H9 (cell line): Measurements from ENCODE around the gene ORMDL2. TPM values are rescaled to one million over a fixed set of nuclear protein-coding genes. Genes with fewer than 3 reads are reported as not detected.

ENCODE experiments used
- DNase-seq: peaks from one replicate; pipeline ENCODE4 v3.0.0-alpha.2; 2017
- H2AFZ ChIP-seq: one replicate; pipeline ENCODE4 v1.6.1; 2013; ENCODE audit warnings: mild to moderate bottlenecking, low read length, control low read depth, moderate library complexity
- H2AK5ac ChIP-seq: 2 replicates; pipeline ENCODE4 v1.6.1; 2013; ENCODE audit warnings: low read length, control low read depth, mixed read lengths; ENCODE audit not compliant: insufficient read length
- H2BK120ac ChIP-seq: one replicate; pipeline ENCODE4 v1.6.1; 2013; ENCODE audit warnings: low read depth, mild to moderate bottlenecking, low read length, control low read depth, inconsistent platforms; ENCODE audit not compliant: poor library complexity, severe bottlenecking
- H2BK12ac ChIP-seq: 2 replicates; pipeline ENCODE4 v1.6.1; 2013; ENCODE audit warnings: low read length, control low read depth, mixed read lengths, low read depth; ENCODE audit not compliant: insufficient read length
- H2BK15ac ChIP-seq: 2 replicates; pipeline ENCODE4 v1.6.1; 2013; ENCODE audit warnings: low read depth, low read length, control low read depth
- H2BK20ac ChIP-seq: one replicate; pipeline ENCODE4 v1.6.1; 2013; ENCODE audit warnings: low read depth, mild to moderate bottlenecking, low read length, control low read depth, inconsistent platforms; ENCODE audit not compliant: poor library complexity, severe bottlenecking
- H2BK5ac ChIP-seq: 2 replicates; pipeline ENCODE4 v1.6.1; 2013; ENCODE audit warnings: low read length, control low read depth, mixed read lengths; ENCODE audit not compliant: insufficient read length
- H3K14ac ChIP-seq: 2 replicates; pipeline ENCODE4 v1.6.1; 2013; ENCODE audit warnings: low read length, control low read depth; ENCODE audit not compliant: insufficient read depth
- H3K18ac ChIP-seq: 2 replicates; pipeline ENCODE4 v1.6.1; 2013; ENCODE audit warnings: low read depth, mild to moderate bottlenecking, mixed read lengths, low read length, control low read depth; ENCODE audit not compliant: insufficient read length
- H3K23ac ChIP-seq: 2 replicates; pipeline ENCODE4 v1.6.1; 2013; ENCODE audit warnings: low read length, control low read depth, mixed read lengths, low read depth; ENCODE audit not compliant: insufficient read length
- H3K23me2 ChIP-seq: 2 replicates; pipeline ENCODE4 v1.6.1; 2013; ENCODE audit warnings: low read depth, mild to moderate bottlenecking, mixed read lengths, low read length, control low read depth; ENCODE audit not compliant: insufficient read length, poor library complexity, severe bottlenecking
- H3K27ac ChIP-seq: 2 replicates; pipeline ENCODE4 v1.5.1; 2013; ENCODE audit warnings: low read length, control low read depth, mixed read lengths, low read depth; ENCODE audit not compliant: insufficient read length
- H3K27me3 ChIP-seq: 2 replicates; pipeline ENCODE4 v1.6.1; 2013; ENCODE audit warnings: low read length, control low read depth, inconsistent platforms; ENCODE audit not compliant: insufficient read depth
- H3K4ac ChIP-seq: 2 replicates; pipeline ENCODE4 v1.6.1; 2013; ENCODE audit warnings: low read depth, mild to moderate bottlenecking, control low read depth, inconsistent platforms, low read length, moderate library complexity
- H3K4me1 ChIP-seq: 2 replicates; pipeline ENCODE4 v1.6.1; 2013; ENCODE audit warnings: low read length, control low read depth, inconsistent platforms; ENCODE audit not compliant: insufficient read depth
- H3K4me2 ChIP-seq: 2 replicates; pipeline ENCODE4 v1.6.1; 2013; ENCODE audit warnings: low read length, control low read depth, mixed read lengths; ENCODE audit not compliant: insufficient read length, insufficient read depth
- H3K56ac ChIP-seq: 2 replicates; pipeline ENCODE4 v1.6.1; 2013; ENCODE audit warnings: low read depth, mild to moderate bottlenecking, mixed read lengths, low read length, control low read depth; ENCODE audit not compliant: insufficient read length
- H3K79me1 ChIP-seq: 2 replicates; pipeline ENCODE4 v1.6.1; 2013; ENCODE audit warnings: low read depth, mild to moderate bottlenecking, moderate library complexity, low read length, control low read depth, inconsistent platforms; ENCODE audit not compliant: insufficient read depth, poor library complexity, severe bottlenecking
- H3K79me2 ChIP-seq: 2 replicates; pipeline ENCODE4 v1.6.1; 2013; ENCODE audit warnings: low read length, control low read depth, inconsistent platforms; ENCODE audit not compliant: insufficient read depth
- H3K9ac ChIP-seq: 2 replicates; pipeline ENCODE4 v1.6.1; 2013; ENCODE audit warnings: low read length, control low read depth, mixed read lengths; ENCODE audit not compliant: insufficient read length; ENCODE audit errors: extremely low read depth
- H3K9me3 ChIP-seq: one replicate; pipeline ENCODE4 v1.6.1; 2013; ENCODE audit warnings: low read depth, low read length, inconsistent platforms; ENCODE audit not compliant: control insufficient read depth
- H3T11ph ChIP-seq: one replicate; pipeline ENCODE4 v1.6.1; 2013; ENCODE audit warnings: mild to moderate bottlenecking, low read length, control low read depth, inconsistent platforms
- H4K20me1 ChIP-seq: one replicate; pipeline ENCODE4 v1.6.1; 2013; ENCODE audit not compliant: control insufficient read depth, insufficient read length, insufficient read depth
- H4K5ac ChIP-seq: 2 replicates; pipeline ENCODE4 v1.6.1; 2013; ENCODE audit warnings: low read depth, mild to moderate bottlenecking, mixed read lengths, low read length, control low read depth; ENCODE audit not compliant: insufficient read length
- H4K8ac ChIP-seq: replicated peaks from 2 replicates; pipeline ENCODE4 v1.6.1; 2013; ENCODE audit warnings: low read length, control low read depth, mixed read lengths, low read depth; ENCODE audit not compliant: insufficient read length
- H4K91ac ChIP-seq: 2 replicates; pipeline ENCODE4 v1.6.1; 2013; ENCODE audit warnings: low read depth, mild to moderate bottlenecking, moderate library complexity, mixed read lengths, low read length, control low read depth; ENCODE audit not compliant: insufficient read length
- H3K27ac Mint-ChIP-seq, 3 experiments: 2 replicates in 2 of 3; 3 replicates in 1 of 3; pipeline ENCODE4 v1.8.0; 2020 to 2021; ENCODE audit warnings: mixed read lengths in 3 of 3, mild to moderate bottlenecking in 1 of 3, moderate library complexity in 1 of 3
- H3K27me3 Mint-ChIP-seq: 2 replicates; pipeline ENCODE4 v1.8.0; 2021; ENCODE audit warnings: low read depth, mild to moderate bottlenecking, moderate library complexity, mixed read lengths
- H3K36me3 Mint-ChIP-seq, 3 experiments: 2 replicates in 2 of 3; 3 replicates in 1 of 3; pipeline ENCODE4 v1.8.0; 2020 to 2021; ENCODE audit warnings: low read depth in 3 of 3, mixed read lengths in 3 of 3; ENCODE audit not compliant: insufficient read depth in 1 of 3
- H3K4me1 Mint-ChIP-seq, 2 experiments: 2 replicates each; pipeline ENCODE4 v1.8.0; 2020; ENCODE audit warnings: mixed read lengths in 2 of 2
- H3K4me3 Mint-ChIP-seq, 2 experiments: 2 replicates in 1 of 2; 3 replicates in 1 of 2; pipeline ENCODE4 v1.8.0; 2020 to 2021; ENCODE audit warnings: mild to moderate bottlenecking in 2 of 2, mixed read lengths in 2 of 2, moderate library complexity in 1 of 2
- H3K9me3 Mint-ChIP-seq, 2 experiments: 2 replicates in 1 of 2; 3 replicates in 1 of 2; pipeline ENCODE4 v1.8.0; 2020; ENCODE audit warnings: mild to moderate bottlenecking in 2 of 2, mixed read lengths in 2 of 2, moderate library complexity in 1 of 2
- CTCF ChIP-seq: fragments of 200-600 bp; sonication (generic); conservative IDR thresholded peaks from 3 replicates; pipeline ENCODE4 v1.8.0; 2021; ENCODE audit warnings: antibody characterized with exemption, mild to moderate bottlenecking
- WGBS: extraction: QIAGEN DNeasy Blood & Tissue Kit; methylation state at CpG from one replicate; pipeline ENCODE4 v1.1.7; 2013; ENCODE audit warnings: missing lambda C conversion rate, low lambda C conversion rate, mixed read lengths; ENCODE audit not compliant: insufficient read length; ENCODE audit errors: extremely low coverage; 5-methylcytosine and 5-hydroxymethylcytosine counted together
- total RNA-seq: library from RNA; stranded (reverse); gene quantifications from 2 replicates; pipeline ENCODE4 v1.2.1, GENCODE V29; 2021

ORMDL2 gene
- total RNA-seq, 1 experiment from 2014 or later, result 51.3 TPM

GRCh38 chr12:55822228-55822627 lies 4.4 kb downstream of the ORMDL2 start:
- Histone ChIP-seq H2AK5ac (no peak overlapping the region), H2AFZ (no peak overlapping the region), H3K4me1 (no peaks in the 10 kb centered on the region), H4K8ac (no peak overlapping the region), H2BK12ac (no peak overlapping the region), H4K91ac (no peak overlapping the region), H2BK20ac (no peak overlapping the region), H3K9me3 (no peaks in the 10 kb centered on the region), H3K79me2 (peaks cover 4% of the 10 kb centered on the region; the same call in 1 of the 2 replicates), H3K18ac (no peak overlapping the region), H3T11ph (no peak overlapping the region), H4K5ac (no peak overlapping the region), H3K23me2 (peaks cover 10% of the 10 kb centered on the region), H3K9ac (no peak overlapping the region), H3K79me1 (peaks cover 2% of the 10 kb centered on the region), H3K4ac (no peak overlapping the region), H3K27ac (no peak overlapping the region), H2BK120ac (no peak overlapping the region), H3K23ac (no peak overlapping the region), H4K20me1 (no peaks in the 10 kb centered on the region), H3K27me3 (no peaks in the 10 kb centered on the region), H2BK15ac (no peak overlapping the region), H3K14ac (no peak overlapping the region), H3K4me2 (no peak overlapping the region), H3K56ac (no peak overlapping the region), H2BK5ac (no peak overlapping the region)
- TF ChIP-seq CTCF, result peak; percentile 66
- Mint-ChIP-seq H3K4me3 (no peak overlapping the region), H3K27ac (peak overlapping the region in 1 of 3 experiments; percentile 79; a peak in 4 of 7 replicates), H3K9me3 (no peaks in the 10 kb centered on the region), H3K4me1 (peaks cover 26 to 28% of the 10 kb centered on the region in 2 experiments), H3K27me3 (no peaks in the 10 kb centered on the region), H3K36me3 (peaks cover 29 to 57% (median 52%) of the 10 kb centered on the region in 3 experiments; a peak in 6 of 7 replicates)
- DNase-seq, result no peak
- no CpG with 5 or more reads among the region's 6 CpGs for WGBS
